ENCODE measurements around the gene GRIN3B.

GRIN3B gene

DNA sequence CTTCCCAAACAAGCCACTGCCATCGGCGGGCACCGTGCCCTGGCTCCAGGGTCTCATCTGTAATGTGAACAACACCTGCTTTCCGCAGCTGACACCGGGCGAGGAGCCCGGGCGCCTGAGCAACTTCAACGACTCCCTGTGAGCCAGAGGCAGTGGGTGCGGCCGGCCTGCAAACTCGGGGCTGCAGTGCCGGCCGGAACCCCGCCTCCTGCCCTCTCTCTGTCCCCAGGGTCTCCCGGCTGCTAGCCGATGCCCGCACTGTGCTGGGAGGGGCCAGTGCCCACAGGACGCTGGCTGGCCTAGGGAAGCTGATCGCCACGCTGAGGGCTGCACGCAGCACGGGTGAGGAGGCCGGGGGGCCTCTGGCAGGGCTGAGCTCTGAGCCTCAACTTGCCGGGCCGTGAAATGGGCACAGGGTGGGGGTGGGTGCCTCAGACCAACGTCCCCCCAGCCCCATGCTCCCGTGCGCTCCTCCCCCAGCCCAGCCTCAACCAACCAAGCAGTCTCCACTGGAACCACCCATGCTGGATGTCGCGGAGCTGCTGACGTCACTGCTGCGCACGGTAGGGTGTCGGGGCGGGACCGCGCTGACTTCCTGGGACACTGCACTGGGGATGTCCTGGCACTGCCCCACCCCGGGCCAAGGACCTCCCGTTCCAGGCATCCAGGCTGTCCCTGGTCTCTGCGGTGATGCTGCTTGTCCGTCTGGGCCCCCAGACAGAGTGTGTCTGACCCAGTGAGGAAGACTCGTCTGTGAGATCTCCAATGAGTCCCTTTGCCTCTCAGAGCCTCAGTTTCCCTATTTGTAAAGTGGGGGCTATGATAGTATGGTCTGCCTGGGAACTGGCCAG lies 41.8 kb downstream of the GRIN3B start:
- Histone ChIP-seq H3K27me3 (ENCODE audit: insufficient read depth, low read length, poor library complexity) (no peaks in the 10 kb centered on the region), H3K36me3 (ENCODE audit: control insufficient read depth, insufficient read depth, low read length) (no peaks in the 10 kb centered on the region), H3K27ac (ENCODE audit: low read depth, low read length) (no peak overlapping the region), H3K4me1 (ENCODE audit: control insufficient read depth, low read depth, low read length) (peaks cover 4% of the 10 kb centered on the region), H3K56ac (ENCODE audit: low read length) (no peak overlapping the region), H4K5ac (ENCODE audit: low read length) (no peak overlapping the region), H2BK5ac (ENCODE audit: low read length) (no peak overlapping the region), H2AK5ac (ENCODE audit: low read length) (no peak overlapping the region), H3K9ac (ENCODE audit: low read length) (no peak overlapping the region), H2BK120ac (ENCODE audit: low read depth, low read length) (no peak overlapping the region), H4K8ac (ENCODE audit: low read depth, low read length) (no peak overlapping the region), H3K4me2 (ENCODE audit: low read length) (no peak overlapping the region), H3K4ac (ENCODE audit: low read depth, low read length) (no peak overlapping the region), H3K79me2 (ENCODE audit: control insufficient read depth, insufficient read depth, low read length) (no peaks in the 10 kb centered on the region), H3K4me3 (ENCODE audit: low read length) (no peak overlapping the region), H3K79me1 (ENCODE audit: low read length) (no peaks in the 10 kb centered on the region), H3K18ac (ENCODE audit: low read length) (no peak overlapping the region), H3K23ac (ENCODE audit: low read length) (no peak overlapping the region), H2BK15ac (replicated peaks; ENCODE audit: low read depth) (no peak overlapping the region)
- no peak for DNase-seq
- no CpG with 5 or more reads among the region's 43 CpGs for WGBS (ENCODE audit: extremely low coverage, insufficient coverage, low lambda C conversion rate)

DNA sequence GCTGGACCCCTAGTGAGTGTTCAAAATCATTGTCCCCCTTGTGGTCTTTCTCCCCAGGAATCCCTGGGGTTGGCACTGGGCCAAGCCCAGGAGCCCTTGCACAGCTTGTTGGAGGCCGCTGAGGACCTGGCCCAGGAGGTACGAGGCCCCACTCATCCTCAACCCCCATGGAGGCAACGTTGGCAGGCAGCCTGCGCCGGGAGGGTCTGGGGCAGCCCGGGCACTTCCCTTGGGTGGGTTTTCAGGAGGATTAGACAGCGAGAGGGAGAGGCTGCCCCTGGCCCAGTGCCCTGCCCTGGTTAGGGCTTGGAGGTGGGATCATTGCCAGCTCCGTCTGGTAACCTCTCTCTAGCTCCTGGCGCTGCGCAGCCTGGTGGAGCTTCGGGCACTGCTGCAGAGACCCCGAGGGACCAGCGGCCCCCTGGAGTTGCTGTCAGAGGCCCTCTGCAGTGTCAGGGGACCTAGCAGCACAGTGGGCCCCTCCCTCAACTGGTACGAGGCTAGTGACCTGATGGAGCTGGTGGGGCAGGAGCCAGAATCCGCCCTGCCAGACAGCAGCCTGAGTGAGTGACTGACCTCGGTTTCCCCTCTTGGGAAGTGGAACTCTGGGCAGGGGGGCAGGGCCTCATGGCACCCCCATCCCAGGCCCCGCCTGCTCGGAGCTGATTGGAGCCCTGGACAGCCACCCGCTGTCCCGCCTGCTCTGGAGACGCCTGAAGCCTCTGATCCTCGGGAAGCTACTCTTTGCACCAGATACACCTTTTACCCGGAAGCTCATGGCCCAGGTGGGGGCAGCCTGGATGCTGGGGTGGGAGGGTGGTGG lies 42.7 kb downstream of the GRIN3B start:
- no peak overlapping the region for H4K5ac ChIP-seq (ENCODE audit: low read length)
- H3K79me2 ChIP-seq (ENCODE audit: control insufficient read depth, insufficient read depth, low read length), result no peaks in the 10 kb centered on the region
- no peak overlapping the region for H3K4me2 ChIP-seq (ENCODE audit: low read length)
- H3K9ac ChIP-seq (ENCODE audit: low read length), result no peak overlapping the region
- peaks cover 4% of the 10 kb centered on the region for H3K4me1 ChIP-seq (ENCODE audit: control insufficient read depth, low read depth, low read length)
- no peak for DNase-seq
- H4K8ac ChIP-seq (ENCODE audit: low read depth, low read length), result no peak overlapping the region
- H3K4ac ChIP-seq (ENCODE audit: low read depth, low read length), result no peak overlapping the region
- H3K56ac ChIP-seq (ENCODE audit: low read length), result no peak overlapping the region
- H2AK5ac ChIP-seq (ENCODE audit: low read length), result no peak overlapping the region
- no peaks in the 10 kb centered on the region for H3K27me3 ChIP-seq (ENCODE audit: insufficient read depth, low read length, poor library complexity)
- no peaks in the 10 kb centered on the region for H3K79me1 ChIP-seq (ENCODE audit: low read length)
- H3K18ac ChIP-seq (ENCODE audit: low read length), result no peak overlapping the region
- no peaks in the 10 kb centered on the region for H3K36me3 ChIP-seq (ENCODE audit: control insufficient read depth, insufficient read depth, low read length)
- H3K27ac ChIP-seq (ENCODE audit: low read depth, low read length), result no peak overlapping the region
- H3K23ac ChIP-seq (ENCODE audit: low read length), result no peak overlapping the region
- H2BK120ac ChIP-seq (ENCODE audit: low read depth, low read length), result no peak overlapping the region
- no peak overlapping the region for H2BK15ac ChIP-seq (replicated peaks; ENCODE audit: low read depth)
- H3K4me3 ChIP-seq (ENCODE audit: low read length), result no peak overlapping the region
- no CpG with 5 or more reads among the region's 23 CpGs for WGBS (ENCODE audit: extremely low coverage, insufficient coverage, low lambda C conversion rate)
- H2BK5ac ChIP-seq (ENCODE audit: low read length), result no peak overlapping the region

DNA sequence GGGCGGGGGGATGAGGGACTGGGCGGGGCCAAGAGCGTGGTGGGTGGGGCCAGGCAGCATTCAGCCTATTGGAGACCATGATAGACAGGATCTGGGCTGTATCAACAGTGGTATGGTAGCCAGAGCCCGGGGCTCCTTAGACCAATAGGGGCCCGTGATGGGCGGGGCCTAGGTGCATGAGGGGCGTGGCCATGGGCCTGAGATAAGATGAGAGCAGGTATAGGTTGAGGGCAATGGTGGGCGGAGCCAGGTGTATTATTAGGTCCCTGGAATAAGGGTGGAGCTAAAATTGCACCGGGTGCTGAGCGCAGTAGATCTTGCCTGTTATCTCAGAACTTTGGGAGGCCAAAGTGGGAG lies 45.0 kb downstream of the GRIN3B start:
- H3K79me2 ChIP-seq (ENCODE audit: control insufficient read depth, insufficient read depth, low read length), result no peaks in the 10 kb centered on the region
- no CpG with 5 or more reads among the region's 10 CpGs for WGBS (ENCODE audit: extremely low coverage, insufficient coverage, low lambda C conversion rate)
- H3K4me1 ChIP-seq (ENCODE audit: control insufficient read depth, low read depth, low read length), result peaks cover 4% of the 10 kb centered on the region
- H2BK120ac ChIP-seq (ENCODE audit: low read depth, low read length), result no peak overlapping the region
- DNase-seq, result peak; percentile 93
- no peak overlapping the region for H2AK5ac ChIP-seq (ENCODE audit: low read length)
- no peak overlapping the region for H3K18ac ChIP-seq (ENCODE audit: low read length)
- no peak overlapping the region for H3K4ac ChIP-seq (ENCODE audit: low read depth, low read length)
- H3K56ac ChIP-seq (ENCODE audit: low read length), result no peak overlapping the region
- no peak overlapping the region for H3K23ac ChIP-seq (ENCODE audit: low read length)
- no peak overlapping the region for H4K5ac ChIP-seq (ENCODE audit: low read length)
- no peak overlapping the region for H3K9ac ChIP-seq (ENCODE audit: low read length)
- H3K4me3 ChIP-seq (ENCODE audit: low read length), result no peak overlapping the region
- no peak overlapping the region for H2BK5ac ChIP-seq (ENCODE audit: low read length)
- H3K27me3 ChIP-seq (ENCODE audit: insufficient read depth, low read length, poor library complexity), result no peaks in the 10 kb centered on the region
- H2BK15ac ChIP-seq (replicated peaks; ENCODE audit: low read depth), result no peak overlapping the region
- no peaks in the 10 kb centered on the region for H3K36me3 ChIP-seq (ENCODE audit: control insufficient read depth, insufficient read depth, low read length)
- H3K4me2 ChIP-seq (ENCODE audit: low read length), result no peak overlapping the region
- H4K8ac ChIP-seq (ENCODE audit: low read depth, low read length), result no peak overlapping the region
- H3K79me1 ChIP-seq (ENCODE audit: low read length), result no peaks in the 10 kb centered on the region
- no peak overlapping the region for H3K27ac ChIP-seq (ENCODE audit: low read depth, low read length)

DNA sequence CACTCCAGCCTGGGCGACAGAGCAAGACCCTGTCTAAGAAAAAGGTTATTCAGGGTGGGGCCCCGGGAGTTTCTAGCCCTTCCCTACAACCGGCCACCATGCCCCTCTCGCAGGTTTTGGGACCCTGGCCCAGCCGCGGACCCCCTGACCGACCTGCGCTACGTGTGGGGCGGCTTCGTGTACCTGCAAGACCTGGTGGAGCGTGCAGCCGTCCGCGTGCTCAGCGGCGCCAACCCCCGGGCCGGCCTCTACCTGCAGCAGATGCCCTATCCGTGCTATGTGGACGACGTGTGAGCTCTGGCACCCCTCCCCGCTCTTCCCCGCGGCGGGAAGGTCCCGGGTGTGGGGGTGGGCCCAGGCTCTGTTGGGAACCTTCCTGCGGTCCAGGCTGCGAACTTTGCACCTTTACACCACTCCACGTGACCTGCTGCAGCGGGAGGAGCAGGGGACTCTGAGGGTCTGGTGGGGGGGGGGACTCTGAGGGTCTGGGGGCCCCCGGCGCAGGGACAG lies 46.0 kb downstream of the GRIN3B start:
- Histone ChIP-seq H4K8ac (ENCODE audit: low read depth, low read length) (no peak overlapping the region), H3K4me2 (ENCODE audit: low read length) (no peak overlapping the region), H3K79me2 (ENCODE audit: control insufficient read depth, insufficient read depth, low read length) (no peaks in the 10 kb centered on the region), H3K27ac (ENCODE audit: low read depth, low read length) (no peak overlapping the region), H3K9ac (ENCODE audit: low read length) (no peak overlapping the region), H3K56ac (ENCODE audit: low read length) (no peak overlapping the region), H2BK5ac (ENCODE audit: low read length) (no peak overlapping the region), H3K4me3 (ENCODE audit: low read length) (no peak overlapping the region), H2BK15ac (replicated peaks; ENCODE audit: low read depth) (no peak overlapping the region), H2BK120ac (ENCODE audit: low read depth, low read length) (no peak overlapping the region), H3K36me3 (ENCODE audit: control insufficient read depth, insufficient read depth, low read length) (no peaks in the 10 kb centered on the region), H3K18ac (ENCODE audit: low read length) (no peak overlapping the region), H3K23ac (ENCODE audit: low read length) (no peak overlapping the region), H4K5ac (ENCODE audit: low read length) (no peak overlapping the region), H3K27me3 (ENCODE audit: insufficient read depth, low read length, poor library complexity) (no peaks in the 10 kb centered on the region), H3K4me1 (ENCODE audit: control insufficient read depth, low read depth, low read length) (no peaks in the 10 kb centered on the region), H3K4ac (ENCODE audit: low read depth, low read length) (no peak overlapping the region), H3K79me1 (ENCODE audit: low read length) (no peaks in the 10 kb centered on the region), H2AK5ac (ENCODE audit: low read length) (no peak overlapping the region)
- no CpG with 5 or more reads among the region's 33 CpGs for WGBS (ENCODE audit: extremely low coverage, insufficient coverage, low lambda C conversion rate)
- no peak for DNase-seq

DNA sequence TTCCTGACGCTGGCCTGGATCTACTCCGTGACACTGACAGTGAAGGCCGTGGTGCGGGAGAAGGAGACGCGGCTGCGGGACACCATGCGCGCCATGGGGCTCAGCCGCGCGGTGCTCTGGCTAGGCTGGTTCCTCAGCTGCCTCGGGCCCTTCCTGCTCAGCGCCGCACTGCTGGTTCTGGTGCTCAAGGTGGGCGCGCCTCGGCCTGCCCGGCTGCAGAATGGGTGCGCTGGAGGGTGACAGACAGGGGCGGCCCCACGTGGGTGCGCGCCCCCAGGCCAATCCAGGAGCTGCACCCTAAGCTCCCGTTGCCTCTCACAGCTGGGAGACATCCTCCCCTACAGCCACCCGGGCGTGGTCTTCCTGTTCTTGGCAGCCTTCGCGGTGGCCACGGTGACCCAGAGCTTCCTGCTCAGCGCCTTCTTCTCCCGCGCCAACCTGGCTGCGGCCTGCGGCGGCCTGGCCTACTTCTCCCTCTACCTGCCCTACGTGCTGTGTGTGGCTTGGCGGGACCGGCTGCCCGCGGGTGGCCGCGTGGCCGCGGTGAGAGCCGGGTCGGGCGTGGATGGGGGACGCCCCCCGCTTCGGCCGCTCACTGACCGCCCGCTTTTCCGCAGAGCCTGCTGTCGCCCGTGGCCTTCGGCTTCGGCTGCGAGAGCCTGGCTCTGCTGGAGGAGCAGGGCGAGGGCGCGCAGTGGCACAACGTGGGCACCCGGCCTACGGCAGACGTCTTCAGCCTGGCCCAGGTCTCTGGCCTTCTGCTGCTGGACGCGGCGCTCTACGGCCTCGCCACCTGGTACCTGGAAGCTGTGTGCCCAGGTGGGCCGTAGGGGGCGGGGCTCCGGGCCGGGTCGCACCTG lies 46.8 kb downstream of the GRIN3B start:
- Histone ChIP-seq H3K27me3 (ENCODE audit: insufficient read depth, low read length, poor library complexity) (no peaks in the 10 kb centered on the region), H3K79me1 (ENCODE audit: low read length) (no peaks in the 10 kb centered on the region), H3K56ac (ENCODE audit: low read length) (no peak overlapping the region), H3K4ac (ENCODE audit: low read depth, low read length) (no peak overlapping the region), H3K27ac (ENCODE audit: low read depth, low read length) (no peak overlapping the region), H2BK5ac (ENCODE audit: low read length) (no peak overlapping the region), H3K4me2 (ENCODE audit: low read length) (no peak overlapping the region), H2BK15ac (replicated peaks; ENCODE audit: low read depth) (no peak overlapping the region), H3K4me3 (ENCODE audit: low read length) (no peak overlapping the region), H3K36me3 (ENCODE audit: control insufficient read depth, insufficient read depth, low read length) (no peaks in the 10 kb centered on the region), H2BK120ac (ENCODE audit: low read depth, low read length) (no peak overlapping the region), H4K5ac (ENCODE audit: low read length) (no peak overlapping the region), H3K79me2 (ENCODE audit: control insufficient read depth, insufficient read depth, low read length) (no peaks in the 10 kb centered on the region), H4K8ac (ENCODE audit: low read depth, low read length) (no peak overlapping the region), H3K9ac (ENCODE audit: low read length) (no peak overlapping the region), H3K18ac (ENCODE audit: low read length) (no peak overlapping the region), H2AK5ac (ENCODE audit: low read length) (no peak overlapping the region), H3K4me1 (ENCODE audit: control insufficient read depth, low read depth, low read length) (no peaks in the 10 kb centered on the region), H3K23ac (ENCODE audit: low read length) (no peak overlapping the region)
- no CpG with 5 or more reads among the region's 77 CpGs for WGBS (ENCODE audit: extremely low coverage, insufficient coverage, low lambda C conversion rate)
- no peak for DNase-seq

Measured in mesendoderm (in vitro differentiated cells).